Astrocyte of the spinal cord (primary cell): ENCODE results near the gene NATD1.
"Not testable (repeated sequence)": the region's sequence is repeated elsewhere in the genome, so short reads cannot be mapped to it uniquely, and the experiment has no call there.

Source experiments
- DNase-seq: peaks from one replicate; pipeline ENCODE4 v3.0.0; 2011; ENCODE audit warnings: low read depth, low spot score
- H3K4me3 ChIP-seq: 2 replicates; pipeline ENCODE4 v1.5.1; 2011; ENCODE audit warnings: low read depth, mild to moderate bottlenecking, low read length, moderate library complexity
- CTCF ChIP-seq: IDR thresholded peaks from 2 replicates; pipeline ENCODE4 v1.5.1; 2012; ENCODE audit warnings: low read depth, mild to moderate bottlenecking, low read length, inconsistent platforms
- in situ Hi-C: cut with HindIII; loops from 2 replicates; pipeline ENCODE4 v1.10.0; 2017; ENCODE audit warnings: low sequenced_read_pairs

The NATD1 gene

GRCh38 chr17:21228845-21229244 lies 24.4 kb downstream of the NATD1 start:
- no peak for DNase-seq
- no peak for TF ChIP-seq CTCF
- in situ Hi-C loops: no loop called here
- no peak overlapping the region for H3K4me3 ChIP-seq

GRCh38 chr17:21228111-21228510 lies 25.1 kb downstream of the NATD1 start:
- DNase-seq: no peak
- H3K4me3 ChIP-seq: no peak overlapping the region
- TF ChIP-seq CTCF: no peak
- in situ Hi-C loops: no loop called here

GRCh38 chr17:21227277-21227676 lies 25.9 kb downstream of the NATD1 start:
- DNase-seq, H3K4me3 ChIP-seq, in situ Hi-C loops: not testable (repeated sequence)

- TF ChIP-seq CTCF: no peak
- no peak for DNase-seq
- in situ Hi-C loops: no loop called here
- no peak overlapping the region for H3K4me3 ChIP-seq
These were observed 30.1 kb downstream of the NATD1 start for GRCh38 chr17:21223086-21223485.

- no peak for DNase-seq
- in situ Hi-C loops: no loop called here
- no peak overlapping the region for H3K4me3 ChIP-seq
- TF ChIP-seq CTCF: no peak
These were observed 34.3 kb downstream of the NATD1 start for GRCh38 chr17:21218831-21219380.

- TF ChIP-seq CTCF: no peak
- in situ Hi-C loops: no loop called here
These were observed 35.1 kb downstream of the NATD1 start for GRCh38 chr17:21218101-21218500.

GRCh38 chr17:21217346-21217745 lies 35.9 kb downstream of the NATD1 start:
- no peak for TF ChIP-seq CTCF

More at GRCh38 chr17:21218101-21218500, 35.1 kb downstream of the NATD1 start:
- no peak overlapping the region for H3K4me3 ChIP-seq
- no peak for DNase-seq

More at GRCh38 chr17:21217346-21217745, 35.9 kb downstream of the NATD1 start:
- H3K4me3 ChIP-seq: no peak overlapping the region
- in situ Hi-C loops: no loop called here
- no peak for DNase-seq
